IMR-90 (cell line): ENCODE measurements around the gene FOSL1. TPM values are rescaled to one million over a fixed set of nuclear protein-coding genes. Genes with fewer than 3 reads are reported as not detected.
A peak's percentile ranks its signal among the peaks of the same experiment; 100 is the strongest.

Experiments used
- ATAC-seq: fragments of 200-7000 bp; cut with Tn5 transposase; 2 replicates; pipeline ENCODE4 v1.9.1; 2020; ENCODE audit warnings: low read depth, mild to moderate bottlenecking, moderate library complexity
- BruUV-seq: library from RNA; stranded (reverse); fragments of 400-500 nt; replicated peaks from 2 replicates; lab custom pipeline; 2021; lab: Mats Ljungman, UMichigan
- CTCF ChIA-PET: fragments of 300-600 bp; formaldehyde crosslinking; extraction: SDS; loops from one replicate; lab custom pipeline; 2021; ENCODE audit warnings: antibody characterized with exemption; lab: Yijun Ruan, JAX
- POLR2A ChIA-PET: fragments of 300-600 bp; sonication (Branson Sonifier 250); formaldehyde crosslinking; loops from one replicate; lab custom pipeline; 2022; ENCODE audit warnings: antibody characterized with exemption; ENCODE audit not compliant: unreplicated experiment; lab: Charles Lee
- DNase-seq: peaks from one replicate; pipeline ENCODE4 v3.0.0; 2013
- H2AFZ ChIP-seq: replicated peaks from 2 replicates; pipeline ENCODE3; 2013; ENCODE audit warnings: low read length, mild to moderate bottlenecking; ENCODE audit not compliant: poor library complexity
- H2AK5ac ChIP-seq: 2 replicates; pipeline ENCODE4 v1.6.1; 2013; ENCODE audit warnings: low read depth, low read length, inconsistent platforms
- H2AK9ac ChIP-seq: replicated peaks from 2 replicates; pipeline ENCODE3; 2013; ENCODE audit warnings: mild to moderate bottlenecking, low read depth, low read length, moderate library complexity; ENCODE audit not compliant: poor library complexity
- H2BK120ac ChIP-seq: 2 replicates; pipeline ENCODE4 v1.6.1; 2013; ENCODE audit warnings: low read depth, low read length, inconsistent platforms
- H2BK15ac ChIP-seq: 3 replicates; pipeline ENCODE4 v1.6.1; 2013; ENCODE audit warnings: low read depth, low read length, inconsistent platforms
- H2BK20ac ChIP-seq: 2 replicates; pipeline ENCODE4 v1.6.1; 2013; ENCODE audit warnings: low read depth, mild to moderate bottlenecking, inconsistent platforms, low read length, moderate library complexity
- H2BK5ac ChIP-seq: 2 replicates; pipeline ENCODE4 v1.6.1; 2013; ENCODE audit warnings: mild to moderate bottlenecking, low read depth, low read length, inconsistent platforms; ENCODE audit not compliant: poor library complexity, severe bottlenecking
- H3K14ac ChIP-seq: replicated peaks from 2 replicates; pipeline ENCODE4 v1.6.1; 2013; ENCODE audit warnings: low read depth, low read length, inconsistent platforms
- H3K18ac ChIP-seq: 2 replicates; pipeline ENCODE4 v1.6.1; 2013; ENCODE audit warnings: low read depth, low read length, control low read depth
- H3K23ac ChIP-seq: 2 replicates; pipeline ENCODE4 v1.6.1; 2013; ENCODE audit warnings: low read depth, low read length, inconsistent platforms
- H3K27ac ChIP-seq: 2 replicates; pipeline ENCODE4 v1.5.1; 2013; ENCODE audit warnings: mild to moderate bottlenecking, control low read depth, low read length; ENCODE audit not compliant: insufficient read depth
- H3K27me3 ChIP-seq: 2 replicates; pipeline ENCODE4 v1.6.1; 2013; ENCODE audit warnings: low read length; ENCODE audit not compliant: control insufficient read depth, insufficient read depth
- H3K36me3 ChIP-seq: 2 replicates; pipeline ENCODE4 v1.6.1; 2013; ENCODE audit warnings: low read length, mixed read lengths; ENCODE audit not compliant: control insufficient read depth, insufficient read depth
- H3K4ac ChIP-seq: 2 replicates; pipeline ENCODE4 v1.6.1; 2013; ENCODE audit warnings: low read depth, low read length, inconsistent platforms
- H3K4me1 ChIP-seq: 2 replicates; pipeline ENCODE4 v1.6.1; 2013; ENCODE audit warnings: low read length, mixed read lengths; ENCODE audit not compliant: control insufficient read depth, insufficient read depth
- H3K4me2 ChIP-seq: 2 replicates; pipeline ENCODE4 v1.6.1; 2013; ENCODE audit warnings: low read depth, mild to moderate bottlenecking, control low read depth, low read length, moderate library complexity
- H3K4me3 ChIP-seq: 2 replicates; pipeline ENCODE4 v1.5.1; 2013; ENCODE audit warnings: low read depth, mild to moderate bottlenecking, control low read depth, low read length, moderate library complexity; ENCODE audit not compliant: insufficient read depth
- H3K56ac ChIP-seq: 2 replicates; pipeline ENCODE4 v1.6.1; 2013; ENCODE audit warnings: low read length, inconsistent platforms; ENCODE audit not compliant: insufficient read depth; ENCODE audit errors: extremely low read depth
- H3K79me1 ChIP-seq, 2 experiments: 2 replicates each; pipeline ENCODE4 v1.6.1; 2013; ENCODE audit warnings: low read length in 2 of 2, inconsistent platforms in 1 of 2, low read depth in 1 of 2
- H3K9ac ChIP-seq: 2 replicates; pipeline ENCODE4 v1.6.1; 2013; ENCODE audit warnings: low read depth, low read length, control low read depth
- H3K9me1 ChIP-seq: 2 replicates; pipeline ENCODE4 v1.6.1; 2013; ENCODE audit warnings: low read length, inconsistent platforms; ENCODE audit not compliant: insufficient read depth
- H3K9me3 ChIP-seq: 2 replicates; pipeline ENCODE4 v1.6.1; 2013; ENCODE audit warnings: low read length; ENCODE audit not compliant: control insufficient read depth, insufficient read depth
- H4K20me1 ChIP-seq: 2 replicates; pipeline ENCODE4 v1.6.1; 2013; ENCODE audit warnings: low read length, inconsistent platforms; ENCODE audit not compliant: insufficient read depth
- H4K5ac ChIP-seq: 2 replicates; pipeline ENCODE4 v1.6.1; 2013; ENCODE audit warnings: mild to moderate bottlenecking, low read depth, low read length, control low read depth
- H4K8ac ChIP-seq, 2 experiments: 2 replicates each; pipeline ENCODE4 v1.6.1; 2013; ENCODE audit warnings: low read depth in 2 of 2, low read length in 2 of 2, control low read depth in 1 of 2, inconsistent platforms in 1 of 2
- H4K91ac ChIP-seq: 2 replicates; pipeline ENCODE4 v1.6.1; 2013; ENCODE audit warnings: low read depth, low read length, inconsistent platforms; ENCODE audit not compliant: insufficient read depth
- MAFK ChIP-seq: IDR thresholded peaks from 2 replicates; pipeline ENCODE4 v1.6.1; 2012; ENCODE audit warnings: low read depth, low read length, improper control_type of control experiment
- MAZ ChIP-seq: IDR thresholded peaks from 2 replicates; pipeline ENCODE4 v1.6.1; 2012; ENCODE audit warnings: low read depth, mild to moderate bottlenecking, low read length, improper control_type of control experiment, moderate library complexity, borderline replicate concordance
- POLR2A ChIP-seq: IDR thresholded peaks from 2 replicates; pipeline ENCODE4 v1.6.1; 2012; ENCODE audit warnings: mild to moderate bottlenecking, low read depth, low read length
- RCOR1 ChIP-seq: IDR thresholded peaks from 2 replicates; pipeline ENCODE4 v1.6.1; 2012; ENCODE audit warnings: mild to moderate bottlenecking, low read length, improper control_type of control experiment; ENCODE audit not compliant: insufficient replicate concordance
- WGBS, 2 experiments: methylation state at CpG; one replicate each; pipeline versions ENCODE4 v1.1.5 to v1.1.7; 2013; ENCODE audit warnings: missing lambda C conversion rate in 2 of 2; ENCODE audit not compliant: insufficient read length in 1 of 2; ENCODE audit errors: extremely low coverage in 2 of 2; 5-methylcytosine and 5-hydroxymethylcytosine counted together
- dilution Hi-C: fragments of 300-500 bp; cut with HindIII; formaldehyde crosslinking; loops from one replicate; pipeline ENCODE4 v1.14.3; 2018; ENCODE audit warnings: low sequenced_read_pairs; ENCODE audit not compliant: unreplicated experiment
- in situ Hi-C: fragments of 300-500 bp; cut with MboI; formaldehyde crosslinking; loops from 3 replicates; pipeline ENCODE4 v1.14.3; 2019; ENCODE audit warnings: low sequenced_read_pairs, inconsistent platforms, mixed read lengths
- intact Hi-C: fragments of 100-400 bp; cut with micrococcal nuclease; formaldehyde crosslinking; loops from 2 replicates; pipeline ENCODE4 v1.10.0; 2022
- polyA plus RNA-seq, 3 experiments: library from polyadenylated mRNA; depleted of rRNA; stranded (reverse); fragments of >200 nt; gene quantifications; 2 replicates each; pipeline ENCODE4 v1.2.3, GENCODE V29; 2012; ENCODE audit warnings: low replicate concordance in 1 of 3
- total RNA-seq: library from RNA; depleted of rRNA; stranded (reverse); fragments of >200 nt; gene quantifications from 2 replicates; pipeline ENCODE4 v1.2.3, GENCODE V29; 2012
- TF ChIP-seq, protein P1 (sequence below): fragments of 150-350 bp; IDR thresholded peaks from 2 replicates; pipeline ENCODE4 v1.6.1; 2017; ENCODE audit warnings: mild to moderate bottlenecking, antibody characterized with exemption, low read length, low read depth

FOSL1 gene
- total and polyA plus RNA-seq, 2 of the 4 experiments (the other 2 are of a cell fraction): 17.2 to 107 TPM

DNA sequence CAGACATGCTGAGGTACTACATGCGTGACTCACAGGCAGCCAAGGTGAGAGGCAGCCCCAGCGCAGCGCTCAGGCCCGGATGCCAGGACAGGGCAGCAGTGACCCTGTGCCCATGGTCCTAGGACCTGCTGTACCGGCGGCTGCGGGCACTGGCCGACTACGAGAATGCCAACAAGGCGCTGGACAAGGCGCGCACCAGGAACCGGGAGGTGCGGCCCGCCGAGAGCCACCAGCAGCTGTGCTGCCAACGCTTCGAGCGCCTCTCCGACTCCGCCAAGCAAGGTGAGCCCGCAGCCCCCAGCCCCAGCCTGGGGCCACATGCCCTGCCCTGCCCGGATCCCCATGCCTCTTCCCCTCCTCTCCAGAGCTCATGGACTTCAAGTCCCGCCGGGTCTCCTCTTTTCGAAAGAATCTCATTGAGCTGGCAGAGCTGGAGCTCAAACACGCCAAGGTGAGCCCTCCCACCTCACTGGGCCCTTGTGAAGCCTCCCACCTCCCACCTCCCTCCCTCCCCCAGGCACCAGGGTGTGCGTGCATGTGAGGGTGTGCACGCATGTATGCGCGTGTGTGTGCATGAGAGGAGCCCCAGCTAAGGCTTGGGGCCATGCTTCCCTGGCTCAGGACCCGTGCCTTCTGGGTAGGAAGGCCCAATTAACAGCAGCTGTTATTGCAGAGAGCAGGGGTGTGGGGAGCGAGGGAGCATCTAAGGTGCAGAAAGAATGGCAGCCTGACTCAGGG is 47.5 kb downstream of the FOSL1 start (continued):
- TF ChIP-seq, protein P1, sequence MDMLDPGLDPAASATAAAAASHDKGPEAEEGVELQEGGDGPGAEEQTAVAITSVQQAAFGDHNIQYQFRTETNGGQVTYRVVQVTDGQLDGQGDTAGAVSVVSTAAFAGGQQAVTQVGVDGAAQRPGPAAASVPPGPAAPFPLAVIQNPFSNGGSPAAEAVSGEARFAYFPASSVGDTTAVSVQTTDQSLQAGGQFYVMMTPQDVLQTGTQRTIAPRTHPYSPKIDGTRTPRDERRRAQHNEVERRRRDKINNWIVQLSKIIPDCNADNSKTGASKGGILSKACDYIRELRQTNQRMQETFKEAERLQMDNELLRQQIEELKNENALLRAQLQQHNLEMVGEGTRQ: no peak

- Histone ChIP-seq H3K36me3 (peaks cover 59% of the 10 kb centered on the region), H3K9ac (no peak overlapping the region), H2AFZ (peak overlapping the region; percentile 28), H2BK120ac (no peak overlapping the region), H2BK5ac (no peak overlapping the region), H3K4ac (no peak overlapping the region), H4K5ac (no peak overlapping the region), H3K4me2 (no peak overlapping the region), H2BK20ac (no peak overlapping the region), H3K23ac (no peak overlapping the region), H4K91ac (no peak overlapping the region), H2AK5ac (no peak overlapping the region), H3K4me3 (no peak overlapping the region), H4K8ac (no peak overlapping the region), H3K9me1 (peaks cover 29% of the 10 kb centered on the region), H4K20me1 (peaks cover 70% of the 10 kb centered on the region), H2AK9ac (peak overlapping the region; percentile 7), H3K9me3 (no peaks in the 10 kb centered on the region), H3K56ac (no peak overlapping the region), H3K14ac (no peak overlapping the region), H3K27me3 (no peaks in the 10 kb centered on the region), H2BK15ac (no peak overlapping the region), H3K27ac (no peak overlapping the region), H3K18ac (no peak overlapping the region), H3K4me1 (peaks cover 4% of the 10 kb centered on the region), H3K79me1 (peaks cover 20 to 55% of the 10 kb centered on the region in 2 experiments)
- intact Hi-C loops: no loop called here
- POLR2A ChIA-PET: interaction anchor here (0.5 to 1.0 kb wide), 2 partner anchors 139 to 327 kb away, joined by 3 to 4 read pairs; partner anchors contain the start of gene SCYL1
- in situ Hi-C loops: no loop called here
- WGBS, 2 experiments: 89% methylated on average over 3 of the region's 10 CpGs; no CpG with 5 or more reads in 1 of the 2 experiments
- no TSS peak for BruUV-seq
- ATAC-seq (peak; percentile 1; the same call in 1 of the 2 replicates), DNase-seq (no peak)
- CTCF ChIA-PET: interaction anchor here (0.7 to 1.1 kb wide), 2 partner anchors 15 to 34 kb away, joined by 3 read pairs; no protein-coding TSS in a partner anchor
- dilution Hi-C loops: no loop called here
- TF ChIP-seq MAZ: no peak
- no peak for TF ChIP-seq RCOR1
- TF ChIP-seq POLR2A: 0 out of 2 replicates have a peak, but pooled peaks have one; percentile 5
- no peak for TF ChIP-seq MAFK
Measured at GRCh38 chr11:65851811-65852507, 48.2 kb downstream of the FOSL1 start.
